ENCODE results near the gene MAP1B. TPM values are rescaled to one million over a fixed set of nuclear protein-coding genes. Genes with fewer than 3 reads are reported as not detected.

MAP1B gene
- total RNA-seq, 4 donors from 2014 or later: 38.9 to 57.5 (median 44.4) TPM

- Histone ChIP-seq H3K4me3 (no peak overlapping the region), H3K9me3 (no peaks in the 10 kb centered on the region), H3K27ac (no peak overlapping the region), H3K36me3 (no peaks in the 10 kb centered on the region), H3K4me1 (no peaks in the 10 kb centered on the region), H3K27me3 (peaks cover 10% of the 10 kb centered on the region)
- TF ChIP-seq POLR2A (IDR thresholded peaks at IDR 0.05) (no peak), CTCF (IDR thresholded peaks at IDR 0.05) (no peak), POLR2AphosphoS5 (IDR thresholded peaks at IDR 0.05) (no peak), EP300 (IDR thresholded peaks at IDR 0.05; ENCODE audit: low read depth) (no peak)
- intact Hi-C loops (cut with DNase I; ENCODE audit: low total_unique reads): no loop called here
- DNase-seq: no peak
- in situ Hi-C loops (cut with MboI; ENCODE audit: low pct_ligation_motif_present in 1 of 4, low pct_unique_long_range_greater_than_20kb in 1 of 4, low sequenced_read_pairs in 3 of 4): no loop called here
- 57% methylated on average over 1 of the region's 1 CpG; no CpG with 5 or more reads in 1 of the 2 donors for WGBS, 2 donors (ENCODE audit: low coverage in 1 of 2)
Observed at GRCh38 chr5:72092074-72092473, 15.2 kb upstream of the MAP1B start.

GRCh38 chr5:72093217-72093616 lies 14.1 kb upstream of the MAP1B start:
- in situ Hi-C loops (cut with MboI; ENCODE audit: low pct_ligation_motif_present in 1 of 4, low pct_unique_long_range_greater_than_20kb in 1 of 4, low sequenced_read_pairs in 3 of 4) (no loop called here), intact Hi-C loops (cut with DNase I; ENCODE audit: low total_unique reads) (no loop called here)
- Histone ChIP-seq H3K27ac (no peak overlapping the region), H3K9me3 (no peaks in the 10 kb centered on the region), H3K36me3 (no peaks in the 10 kb centered on the region), H3K27me3 (peaks cover 10% of the 10 kb centered on the region), H3K4me1 (no peaks in the 10 kb centered on the region), H3K4me3 (no peak overlapping the region)
- no peak for TF ChIP-seq POLR2A (IDR thresholded peaks at IDR 0.05)
- TF ChIP-seq EP300 (IDR thresholded peaks at IDR 0.05; ENCODE audit: low read depth): no peak
- TF ChIP-seq POLR2AphosphoS5 (IDR thresholded peaks at IDR 0.05): no peak
- no peak for TF ChIP-seq CTCF (IDR thresholded peaks at IDR 0.05)
- DNase-seq: no peak

- Histone ChIP-seq H3K4me1 (no peaks in the 10 kb centered on the region), H3K9me3 (no peaks in the 10 kb centered on the region), H3K27ac (no peak overlapping the region), H3K36me3 (no peaks in the 10 kb centered on the region), H3K27me3 (peaks cover 10% of the 10 kb centered on the region), H3K4me3 (no peak overlapping the region)
- intact Hi-C loops (cut with DNase I; ENCODE audit: low total_unique reads) (no loop called here), in situ Hi-C loops (cut with MboI; ENCODE audit: low pct_ligation_motif_present in 1 of 4, low pct_unique_long_range_greater_than_20kb in 1 of 4, low sequenced_read_pairs in 3 of 4) (no loop called here)
- no peak for DNase-seq
- 44 to 49% methylated on average over 2 to 3 of the region's 3 CpGs for WGBS, 2 donors (ENCODE audit: low coverage in 1 of 2)
- no peak for TF ChIP-seq CTCF (IDR thresholded peaks at IDR 0.05)
- no peak for TF ChIP-seq EP300 (IDR thresholded peaks at IDR 0.05; ENCODE audit: low read depth)
- no peak for TF ChIP-seq POLR2A (IDR thresholded peaks at IDR 0.05)
- no peak for TF ChIP-seq POLR2AphosphoS5 (IDR thresholded peaks at IDR 0.05)
Observed at GRCh38 chr5:72093824-72094223, 13.5 kb upstream of the MAP1B start.

GRCh38 chr5:72096602-72097188 lies 10.6 kb upstream of the MAP1B start:
- no peak for TF ChIP-seq EP300 (IDR thresholded peaks at IDR 0.05; ENCODE audit: low read depth)
- no peak for TF ChIP-seq POLR2A (IDR thresholded peaks at IDR 0.05)
- no peak for TF ChIP-seq CTCF (IDR thresholded peaks at IDR 0.05)
- TF ChIP-seq POLR2AphosphoS5 (IDR thresholded peaks at IDR 0.05): no peak
- Histone ChIP-seq H3K27me3 (no peaks in the 10 kb centered on the region), H3K27ac (no peak overlapping the region), H3K36me3 (no peaks in the 10 kb centered on the region), H3K9me3 (no peaks in the 10 kb centered on the region), H3K4me3 (no peak overlapping the region), H3K4me1 (no peaks in the 10 kb centered on the region)
- no peak for DNase-seq
- WGBS, 2 donors (ENCODE audit: low coverage in 1 of 2): 74 to 90% methylated on average over 4 to 6 of the region's 6 CpGs
- in situ Hi-C loops (cut with MboI; ENCODE audit: low pct_ligation_motif_present in 1 of 4, low pct_unique_long_range_greater_than_20kb in 1 of 4, low sequenced_read_pairs in 3 of 4) (no loop called here), intact Hi-C loops (cut with DNase I; ENCODE audit: low total_unique reads) (no loop called here)

All from transverse colon (tissue), 4 donors.